HepG2 (cell line): Measurements from ENCODE around the gene UGGT1. TPM values are rescaled to one million over a fixed set of nuclear protein-coding genes. Genes with fewer than 3 reads are reported as not detected.

Source experiments
- DMAP1 ChIP-seq: IDR thresholded peaks from 2 replicates; pipeline ENCODE4 v1.6.1; 2016
- ELF3 ChIP-seq: IDR thresholded peaks from 2 replicates; pipeline ENCODE4 v1.6.1; 2016; ENCODE audit warnings: missing genetic modification reagents, missing compliant biosample characterization
- ELF4 ChIP-seq: sonication (generic); formaldehyde crosslinking; IDR thresholded peaks from 2 replicates; pipeline ENCODE4 v1.5.0; 2020; ENCODE audit warnings: missing genetic modification reagents, mild to moderate bottlenecking, moderate library complexity, borderline replicate concordance
- SMAD3 ChIP-seq: sonication (generic); formaldehyde crosslinking; IDR thresholded peaks from 2 replicates; pipeline ENCODE4 v1.4.0; 2020; ENCODE audit warnings: missing genetic modification reagents
- TFDP2 ChIP-seq: sonication (generic); formaldehyde crosslinking; IDR thresholded peaks from 2 replicates; pipeline ENCODE4 v1.4.0; 2020; ENCODE audit warnings: missing genetic modification reagents
- ZC3H4 ChIP-seq: sonication (generic); formaldehyde crosslinking; IDR thresholded peaks from 2 replicates; pipeline ENCODE4 v1.4.0; 2020; ENCODE audit warnings: missing genetic modification reagents, borderline replicate concordance
- ZNF569 ChIP-seq: sonication (generic); formaldehyde crosslinking; IDR thresholded peaks from 2 replicates; pipeline ENCODE4 v1.5.0; 2020; ENCODE audit warnings: mild to moderate bottlenecking, missing genetic modification reagents, moderate library complexity, borderline replicate concordance
- polyA plus RNA-seq, 8 experiments: library from polyadenylated mRNA; depleted of rRNA in 3 of 8; stranded (reverse) in 7 of 8; unstranded in 1 of 8; fragments of >200 nt; fragmentation: Illumina TruSeq in 4 of 8; extraction: Trizol in 4 of 8; gene quantifications; 2 replicates each; pipeline versions ENCODE4 v1.2.1 to v1.2.3, GENCODE V29; 2011 to 2016; ENCODE audit warnings: low read depth in 4 of 8, missing spikeins in 1 of 8, mixed read lengths in 1 of 8; ENCODE audit not compliant: insufficient read depth in 1 of 8
- total RNA-seq, 5 experiments: library from RNA; depleted of rRNA; stranded (reverse); fragments of >200 nt; fragmentation: Illumina TruSeq; extraction: Trizol; gene quantifications; 2 replicates each; pipeline ENCODE4 v1.2.3, GENCODE V29; 2016; ENCODE audit warnings: low read depth in 1 of 5
- TF ChIP-seq, protein P1 (sequence below): sonication (generic); formaldehyde crosslinking; IDR thresholded peaks from 2 replicates; pipeline ENCODE4 v1.4.0; 2020; ENCODE audit warnings: mild to moderate bottlenecking, missing genetic modification reagents

UGGT1 gene
- total and polyA plus RNA-seq, 2 of the 13 experiments (the other 11 are each of a cell fraction or from before 2014, with no cell fraction given): 35.8 to 83.2 TPM

DNA sequence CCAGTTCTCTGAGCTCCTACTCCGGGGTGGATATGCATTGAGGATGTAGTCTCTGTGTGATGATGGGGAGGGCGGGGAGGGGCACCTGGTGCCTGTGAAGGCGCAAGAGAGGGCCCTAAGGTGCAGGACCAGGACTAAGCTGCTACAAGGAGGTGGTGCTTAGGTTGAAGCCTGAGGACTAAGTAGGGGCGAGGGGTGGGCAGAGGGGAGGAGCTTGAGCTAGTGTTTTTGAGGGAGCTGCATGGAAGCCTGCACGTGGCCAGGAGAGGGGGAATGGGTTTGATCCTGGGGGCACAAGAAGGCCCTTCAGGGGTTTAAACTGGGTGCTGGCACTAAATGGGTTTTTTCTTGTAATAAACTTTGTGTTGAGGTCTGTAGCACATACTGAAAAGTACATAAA lies 105.0 kb downstream of the UGGT1 start (continued):
- no peak; the same call in 1 of the 2 replicates for TF ChIP-seq TFDP2 (CRISPR knock-in tag)
- TF ChIP-seq ZC3H4 (CRISPR knock-in tag): peak; percentile 49
- no peak for TF ChIP-seq DMAP1 (CRISPR knock-in tag)
- TF ChIP-seq, protein P1, sequence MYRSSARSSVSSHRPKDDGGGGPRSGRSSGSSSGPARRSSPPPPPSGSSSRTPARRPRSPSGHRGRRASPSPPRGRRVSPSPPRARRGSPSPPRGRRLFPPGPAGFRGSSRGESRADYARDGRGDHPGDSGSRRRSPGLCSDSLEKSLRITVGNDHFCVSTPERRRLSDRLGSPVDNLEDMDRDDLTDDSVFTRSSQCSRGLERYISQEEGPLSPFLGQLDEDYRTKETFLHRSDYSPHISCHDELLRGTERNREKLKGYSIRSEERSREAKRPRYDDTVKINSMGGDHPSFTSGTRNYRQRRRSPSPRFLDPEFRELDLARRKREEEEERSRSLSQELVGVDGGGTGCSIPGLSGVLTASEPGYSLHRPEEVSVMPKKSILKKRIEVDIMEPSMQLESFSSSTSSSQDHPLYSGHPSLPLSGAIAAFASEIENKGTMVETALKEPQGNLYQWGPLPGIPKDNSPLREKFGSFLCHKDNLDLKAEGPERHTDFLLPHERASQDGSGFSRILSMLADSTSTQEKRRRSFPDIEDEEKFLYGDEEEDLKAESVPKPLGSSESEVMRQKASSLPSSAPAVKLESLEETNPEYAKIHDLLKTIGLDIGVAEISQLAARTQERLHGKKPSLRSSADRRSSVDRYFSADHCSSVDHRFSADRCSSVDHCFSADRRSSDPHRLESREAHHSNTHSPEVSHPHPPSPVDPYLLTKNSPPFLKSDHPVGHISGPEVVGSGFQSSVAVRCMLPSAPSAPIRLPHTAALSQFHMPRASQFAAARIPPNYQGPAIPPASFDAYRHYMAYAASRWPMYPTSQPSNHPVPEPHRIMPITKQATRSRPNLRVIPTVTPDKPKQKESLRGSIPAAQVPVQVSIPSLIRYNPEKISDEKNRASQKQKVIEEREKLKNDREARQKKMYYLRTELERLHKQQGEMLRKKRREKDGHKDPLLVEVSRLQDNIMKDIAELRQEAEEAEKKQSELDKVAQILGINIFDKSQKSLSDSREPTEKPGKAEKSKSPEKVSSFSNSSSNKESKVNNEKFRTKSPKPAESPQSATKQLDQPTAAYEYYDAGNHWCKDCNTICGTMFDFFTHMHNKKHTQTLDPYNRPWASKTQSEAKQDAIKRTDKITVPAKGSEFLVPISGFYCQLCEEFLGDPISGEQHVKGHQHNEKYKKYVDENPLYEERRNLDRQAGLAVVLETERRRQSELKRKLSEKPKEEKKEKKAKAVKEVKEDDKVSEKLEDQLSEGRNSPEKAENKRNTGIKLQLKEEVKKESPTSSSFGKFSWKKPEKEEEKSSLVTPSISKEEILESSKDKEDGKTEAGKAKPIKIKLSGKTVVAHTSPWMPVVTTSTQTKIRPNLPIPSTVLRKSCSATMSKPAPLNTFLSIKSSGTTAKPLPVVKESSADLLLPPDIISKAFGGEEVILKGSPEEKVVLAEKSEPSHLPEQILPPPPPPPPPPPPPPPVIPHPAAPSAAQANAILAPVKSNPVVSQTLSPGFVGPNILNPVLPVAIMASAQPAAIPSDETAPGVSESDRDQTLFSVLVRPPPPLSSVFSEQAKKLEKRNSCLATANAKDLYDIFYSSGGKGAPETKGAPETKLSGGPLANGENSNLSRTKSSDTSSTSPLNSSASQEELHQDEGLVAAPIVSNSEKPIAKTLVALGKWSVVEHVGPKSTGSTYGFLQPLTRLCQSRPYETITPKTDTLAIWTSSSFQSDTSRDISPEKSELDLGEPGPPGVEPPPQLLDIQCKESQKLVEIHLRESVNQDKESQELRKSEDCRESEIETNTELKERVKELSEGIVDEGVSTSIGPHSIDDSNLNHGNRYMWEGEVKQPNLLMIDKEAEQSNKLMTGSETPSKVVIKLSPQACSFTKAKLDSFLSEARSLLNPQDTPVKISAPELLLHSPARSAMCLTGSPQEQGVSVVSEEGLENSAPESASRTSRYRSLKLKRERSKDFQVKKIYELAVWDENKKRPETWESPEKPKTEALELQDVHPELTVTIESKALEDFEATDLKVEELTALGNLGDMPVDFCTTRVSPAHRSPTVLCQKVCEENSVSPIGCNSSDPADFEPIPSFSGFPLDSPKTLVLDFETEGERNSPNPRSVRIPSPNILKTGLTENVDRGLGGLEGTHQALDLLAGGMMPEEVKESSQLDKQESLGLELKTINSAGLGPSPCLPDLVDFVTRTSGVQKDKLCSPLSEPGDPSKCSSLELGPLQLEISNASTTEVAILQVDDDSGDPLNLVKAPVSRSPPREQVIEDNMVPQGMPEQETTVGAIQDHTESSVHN: no peak
- TF ChIP-seq ELF3 (CRISPR knock-in tag): no peak
- TF ChIP-seq ELF4: 0 out of 2 replicates have a peak, but pooled peaks have one; percentile 6
- TF ChIP-seq SMAD3 (CRISPR knock-in tag): no peak
- no peak for TF ChIP-seq ZNF569 (CRISPR knock-in tag)
